ENCODE measurements around the gene TELO2.

The TELO2 gene

GRCh38 chr16:1530349-1530882 is 37.3 kb downstream of the TELO2 start:
- Histone ChIP-seq H3K27ac (ENCODE audit: low read length) (no peak overlapping the region), H3K4me3 (ENCODE audit: low read length) (no peak overlapping the region), H3K9me3 (ENCODE audit: insufficient read depth, low read length) (no peaks in the 10 kb centered on the region), H4K20me1 (ENCODE audit: insufficient read depth, low read length) (no peaks in the 10 kb centered on the region), H3K79me2 (ENCODE audit: low read length) (no peaks in the 10 kb centered on the region), H3K36me3 (replicated peaks; ENCODE audit: low read depth, low read length) (no peaks in the 10 kb centered on the region), H3K4me2 (ENCODE audit: low read length) (no peak overlapping the region), H3K27me3 (ENCODE audit: low read depth, low read length) (no peaks in the 10 kb centered on the region), H2AFZ (ENCODE audit: low read depth, low read length) (no peak overlapping the region), H3K9ac (ENCODE audit: low read length) (no peak overlapping the region), H3K4me1 (ENCODE audit: low read length) (no peaks in the 10 kb centered on the region)
- no peak for TF ChIP-seq EZH2phosphoT487 (IDR thresholded peaks at IDR 0.05; ENCODE audit: low read depth)
- no peak for TF ChIP-seq CTCF (IDR thresholded peaks at IDR 0.05; ENCODE audit: low read depth, low read length)

GRCh38 chr16:1530883-1531637 is 37.9 kb downstream of the TELO2 start:
- Histone ChIP-seq H4K20me1 (ENCODE audit: insufficient read depth, low read length) (no peaks in the 10 kb centered on the region), H3K4me3 (ENCODE audit: low read length) (no peak overlapping the region), H3K9ac (ENCODE audit: low read length) (no peak overlapping the region), H3K27ac (ENCODE audit: low read length) (no peak overlapping the region), H3K4me2 (ENCODE audit: low read length) (no peak overlapping the region), H3K9me3 (ENCODE audit: insufficient read depth, low read length) (no peaks in the 10 kb centered on the region), H3K79me2 (ENCODE audit: low read length) (no peaks in the 10 kb centered on the region), H2AFZ (ENCODE audit: low read depth, low read length) (no peak overlapping the region), H3K36me3 (replicated peaks; ENCODE audit: low read depth, low read length) (no peaks in the 10 kb centered on the region), H3K4me1 (ENCODE audit: low read length) (no peaks in the 10 kb centered on the region), H3K27me3 (ENCODE audit: low read depth, low read length) (no peaks in the 10 kb centered on the region)
- TF ChIP-seq EZH2phosphoT487 (IDR thresholded peaks at IDR 0.05; ENCODE audit: low read depth) (no peak), CTCF (IDR thresholded peaks at IDR 0.05; ENCODE audit: low read depth, low read length) (no peak)

DNA sequence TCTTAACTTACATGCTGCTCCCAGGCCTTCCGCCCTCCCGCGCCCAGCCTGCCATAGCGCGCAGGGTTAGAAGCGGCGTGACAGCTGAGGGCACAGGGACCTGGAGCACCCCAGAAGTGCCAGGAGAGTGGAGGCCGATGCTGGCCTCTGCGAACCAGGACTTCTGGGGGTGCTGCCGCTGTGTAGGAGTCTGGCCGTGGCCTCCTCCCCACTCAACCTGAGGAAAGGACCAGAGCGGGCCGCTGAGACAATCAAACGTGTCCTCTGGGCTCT is 38.4 kb downstream of the TELO2 start:
- no peaks in the 10 kb centered on the region for H4K20me1 ChIP-seq (ENCODE audit: insufficient read depth, low read length)
- H3K79me2 ChIP-seq (ENCODE audit: low read length) = no peaks in the 10 kb centered on the region

More for the DNA sequence above, 38.4 kb downstream of the TELO2 start:
- no peaks in the 10 kb centered on the region for H3K4me1 ChIP-seq (ENCODE audit: low read length)
- no peak overlapping the region for H3K27ac ChIP-seq (ENCODE audit: low read length)
- no peak overlapping the region for H3K4me2 ChIP-seq (ENCODE audit: low read length)
- H3K9me3 ChIP-seq (ENCODE audit: insufficient read depth, low read length) = no peaks in the 10 kb centered on the region
- TF ChIP-seq EZH2phosphoT487 (IDR thresholded peaks at IDR 0.05; ENCODE audit: low read depth) = no peak
- TF ChIP-seq CTCF (IDR thresholded peaks at IDR 0.05; ENCODE audit: low read depth, low read length) = no peak
- H3K27me3 ChIP-seq (ENCODE audit: low read depth, low read length) = no peaks in the 10 kb centered on the region
- no peak overlapping the region for H3K9ac ChIP-seq (ENCODE audit: low read length)
- no peak overlapping the region for H2AFZ ChIP-seq (ENCODE audit: low read depth, low read length)
- no peaks in the 10 kb centered on the region for H3K36me3 ChIP-seq (replicated peaks; ENCODE audit: low read depth, low read length)
- no peak overlapping the region for H3K4me3 ChIP-seq (ENCODE audit: low read length)
